Effector memory CD4-positive, alpha-beta T cell (primary cell): ENCODE data around the gene MAPKAP1.

Experiments used
- DNase-seq, 3 donors: peaks; one replicate each; pipeline ENCODE4 v3.0.0-alpha.2; 2020
- H3K27ac ChIP-seq: 2 replicates; pipeline ENCODE4 v1.7.0; 2013; ENCODE audit warnings: mild to moderate bottlenecking, low read length, moderate library complexity; ENCODE audit not compliant: insufficient read depth, poor library complexity, severe bottlenecking
- H3K27me3 ChIP-seq: replicated peaks from 2 replicates; pipeline ENCODE4 v1.7.0; 2013; ENCODE audit warnings: mild to moderate bottlenecking, low read length; ENCODE audit not compliant: insufficient read depth, control insufficient read depth, poor library complexity, severe bottlenecking
- H3K36me3 ChIP-seq: 2 replicates; pipeline ENCODE4 v1.7.0; 2013; ENCODE audit warnings: mild to moderate bottlenecking, low read length, moderate library complexity; ENCODE audit not compliant: control insufficient read depth, insufficient read depth
- H3K4me1 ChIP-seq: 2 replicates; pipeline ENCODE4 v1.7.0; 2013; ENCODE audit warnings: low read length, mild to moderate bottlenecking; ENCODE audit not compliant: control insufficient read depth, insufficient read depth, poor library complexity, severe bottlenecking
- H3K4me3 ChIP-seq: 2 replicates; pipeline ENCODE4 v1.7.0; 2013; ENCODE audit warnings: low read length, low read depth, mild to moderate bottlenecking; ENCODE audit not compliant: insufficient read depth, poor library complexity, severe bottlenecking
- H3K9me3 ChIP-seq: 2 replicates; pipeline ENCODE4 v1.7.0; 2013; ENCODE audit warnings: mild to moderate bottlenecking, low read length, moderate library complexity; ENCODE audit not compliant: control insufficient read depth

MAPKAP1 gene

GRCh38 chr9:125511789-125512660 is 195.0 kb downstream of the MAPKAP1 start:
- no peaks in the 10 kb centered on the region for H3K36me3 ChIP-seq
- H3K27me3 ChIP-seq: no peaks in the 10 kb centered on the region
- no peak overlapping the region for H3K4me3 ChIP-seq
- H3K27ac ChIP-seq: no peak overlapping the region
- no peaks in the 10 kb centered on the region for H3K4me1 ChIP-seq
- no peak for DNase-seq
- no peaks in the 10 kb centered on the region for H3K9me3 ChIP-seq

GRCh38 chr9:125510980-125511379 is 196.0 kb downstream of the MAPKAP1 start:
- H3K27ac ChIP-seq: no peak overlapping the region
- H3K36me3 ChIP-seq: peaks cover 3% of the 10 kb centered on the region
- H3K9me3 ChIP-seq: no peaks in the 10 kb centered on the region
- no peaks in the 10 kb centered on the region for H3K4me1 ChIP-seq
- no peaks in the 10 kb centered on the region for H3K27me3 ChIP-seq
- no peak for DNase-seq
- H3K4me3 ChIP-seq: no peak overlapping the region

GRCh38 chr9:125509476-125509875 is 197.5 kb downstream of the MAPKAP1 start:
- no peak for DNase-seq
- Histone ChIP-seq H3K27ac (no peak overlapping the region), H3K27me3 (no peaks in the 10 kb centered on the region), H3K36me3 (peaks cover 7% of the 10 kb centered on the region), H3K4me1 (no peaks in the 10 kb centered on the region), H3K4me3 (no peak overlapping the region), H3K9me3 (no peaks in the 10 kb centered on the region)

GRCh38 chr9:125508249-125508648 is 198.8 kb downstream of the MAPKAP1 start:
- Histone ChIP-seq H3K4me3 (no peak overlapping the region), H3K9me3 (no peaks in the 10 kb centered on the region), H3K4me1 (no peaks in the 10 kb centered on the region), H3K27me3 (no peaks in the 10 kb centered on the region), H3K27ac (no peak overlapping the region), H3K36me3 (peaks cover 7% of the 10 kb centered on the region)
- DNase-seq: no peak

GRCh38 chr9:125507226-125507625 is 199.8 kb downstream of the MAPKAP1 start:
- no peak overlapping the region for H3K4me3 ChIP-seq
- no peak for DNase-seq

GRCh38 chr9:125505988-125506438 is 201.0 kb downstream of the MAPKAP1 start:
- Histone ChIP-seq H3K9me3 (no peaks in the 10 kb centered on the region), H3K4me1 (no peaks in the 10 kb centered on the region), H3K4me3 (no peak overlapping the region), H3K27me3 (no peaks in the 10 kb centered on the region), H3K27ac (no peak overlapping the region), H3K36me3 (peaks cover 7% of the 10 kb centered on the region)
- DNase-seq: no peak

More at GRCh38 chr9:125507226-125507625, 199.8 kb downstream of the MAPKAP1 start:
- Histone ChIP-seq H3K4me1 (no peaks in the 10 kb centered on the region), H3K27me3 (no peaks in the 10 kb centered on the region), H3K36me3 (peaks cover 7% of the 10 kb centered on the region), H3K9me3 (no peaks in the 10 kb centered on the region), H3K27ac (no peak overlapping the region)

- Histone ChIP-seq H3K27ac (no peak overlapping the region), H3K27me3 (no peaks in the 10 kb centered on the region), H3K36me3 (peaks cover 7% of the 10 kb centered on the region), H3K4me3 (no peak overlapping the region), H3K4me1 (no peaks in the 10 kb centered on the region), H3K9me3 (no peaks in the 10 kb centered on the region)
- no peak for DNase-seq
Observed at GRCh38 chr9:125504616-125505015, 202.4 kb downstream of the MAPKAP1 start.

GRCh38 chr9:125497906-125498305 is 209.1 kb downstream of the MAPKAP1 start:
- no peaks in the 10 kb centered on the region for H3K36me3 ChIP-seq
- no peaks in the 10 kb centered on the region for H3K4me1 ChIP-seq
- H3K27me3 ChIP-seq: no peaks in the 10 kb centered on the region
- no peaks in the 10 kb centered on the region for H3K9me3 ChIP-seq
- no peak overlapping the region for H3K4me3 ChIP-seq
- no peak overlapping the region for H3K27ac ChIP-seq
- no peak for DNase-seq

GRCh38 chr9:125497478-125497877 is 209.5 kb downstream of the MAPKAP1 start:
- Histone ChIP-seq H3K27me3 (no peaks in the 10 kb centered on the region), H3K27ac (no peak overlapping the region), H3K36me3 (no peaks in the 10 kb centered on the region), H3K4me1 (no peaks in the 10 kb centered on the region), H3K4me3 (no peak overlapping the region), H3K9me3 (no peaks in the 10 kb centered on the region)
- DNase-seq: no peak

- DNase-seq: no peak
- Histone ChIP-seq H3K27ac (no peak overlapping the region), H3K9me3 (no peaks in the 10 kb centered on the region), H3K27me3 (no peaks in the 10 kb centered on the region), H3K36me3 (no peaks in the 10 kb centered on the region), H3K4me3 (no peak overlapping the region), H3K4me1 (no peaks in the 10 kb centered on the region)
Observed at GRCh38 chr9:125496313-125496834, 210.6 kb downstream of the MAPKAP1 start.
